Trophoblast cell (in vitro differentiated cells and primary cell): ENCODE measurements around the gene SPRYD3.

Experiments
- DNase-seq, 2 donors: peaks; one replicate each; pipeline ENCODE4 v3.0.0-alpha.2; 2016
- H2AFZ ChIP-seq: 2 replicates; pipeline ENCODE4 v1.6.1; 2013; ENCODE audit warnings: low read length, moderate library complexity, mild to moderate bottlenecking; ENCODE audit not compliant: insufficient read depth, poor library complexity
- H2AK5ac ChIP-seq: 2 replicates; pipeline ENCODE4 v1.6.1; 2013; ENCODE audit warnings: mild to moderate bottlenecking, low read length
- H2BK120ac ChIP-seq: 2 replicates; pipeline ENCODE4 v1.6.1; 2013; ENCODE audit warnings: low read length, mild to moderate bottlenecking, moderate library complexity; ENCODE audit not compliant: insufficient read depth, poor library complexity
- H2BK12ac ChIP-seq: 2 replicates; pipeline ENCODE4 v1.6.1; 2013; ENCODE audit warnings: mild to moderate bottlenecking, low read length, moderate library complexity
- H2BK5ac ChIP-seq: 2 replicates; pipeline ENCODE4 v1.6.1; 2013; ENCODE audit warnings: low read length, low read depth, moderate library complexity, mild to moderate bottlenecking; ENCODE audit not compliant: poor library complexity
- H3K14ac ChIP-seq: 2 replicates; pipeline ENCODE4 v1.6.1; 2013; ENCODE audit warnings: mild to moderate bottlenecking, low read length
- H3K18ac ChIP-seq: 2 replicates; pipeline ENCODE4 v1.6.1; 2013; ENCODE audit warnings: mild to moderate bottlenecking, low read length
- H3K23ac ChIP-seq: 2 replicates; pipeline ENCODE4 v1.6.1; 2013; ENCODE audit warnings: low read length
- H3K27ac ChIP-seq: 2 replicates; pipeline ENCODE4 v1.5.1; 2013; ENCODE audit warnings: low read depth, mild to moderate bottlenecking, inconsistent platforms, low read length, moderate library complexity
- H3K27me3 ChIP-seq: 2 replicates; pipeline ENCODE4 v1.6.1; 2013; ENCODE audit warnings: inconsistent platforms, mild to moderate bottlenecking, low read length, moderate library complexity; ENCODE audit not compliant: insufficient read depth
- H3K36me3 ChIP-seq, 2 experiments: 1 replicate in 1 of 2; 2 replicates in 1 of 2; pipeline ENCODE4 v1.6.1; 2013; ENCODE audit warnings: low read length in 2 of 2, mild to moderate bottlenecking in 2 of 2, moderate library complexity in 1 of 2; ENCODE audit not compliant: insufficient read depth in 2 of 2, control insufficient read depth in 1 of 2
- H3K4ac ChIP-seq: 2 replicates; pipeline ENCODE4 v1.6.1; 2013; ENCODE audit warnings: low read depth, mild to moderate bottlenecking, low read length, moderate library complexity
- H3K4me1 ChIP-seq, 2 experiments: 1 replicate in 1 of 2; 2 replicates in 1 of 2; pipeline ENCODE4 v1.6.1; 2013; ENCODE audit warnings: low read length in 2 of 2, mild to moderate bottlenecking in 2 of 2, moderate library complexity in 1 of 2; ENCODE audit not compliant: insufficient read depth in 2 of 2, control insufficient read depth in 1 of 2
- H3K4me2 ChIP-seq: 2 replicates; pipeline ENCODE4 v1.6.1; 2013; ENCODE audit warnings: inconsistent platforms, mild to moderate bottlenecking, low read length, moderate library complexity
- H3K4me3 ChIP-seq: 2 replicates; pipeline ENCODE4 v1.5.1; 2013; ENCODE audit warnings: mild to moderate bottlenecking, low read depth, low read length, inconsistent platforms
- H3K79me1 ChIP-seq: one replicate; pipeline ENCODE4 v1.6.1; 2013; ENCODE audit warnings: low read length
- H3K79me2 ChIP-seq: 2 replicates; pipeline ENCODE4 v1.6.1; 2013; ENCODE audit warnings: low read length, mild to moderate bottlenecking; ENCODE audit not compliant: control insufficient read depth, insufficient read depth, poor library complexity
- H3K9ac ChIP-seq: 2 replicates; pipeline ENCODE4 v1.6.1; 2013; ENCODE audit warnings: mild to moderate bottlenecking, low read length
- H3K9me3 ChIP-seq: 2 replicates; pipeline ENCODE4 v1.6.1; 2013; ENCODE audit warnings: low read depth, mild to moderate bottlenecking, control low read depth, inconsistent platforms, low read length; ENCODE audit not compliant: insufficient read depth
- H4K12ac ChIP-seq: 2 replicates; pipeline ENCODE4 v1.6.1; 2013; ENCODE audit warnings: low read depth, mild to moderate bottlenecking, low read length, moderate library complexity
- H4K8ac ChIP-seq: 2 replicates; pipeline ENCODE4 v1.6.1; 2013; ENCODE audit warnings: low read depth, mild to moderate bottlenecking, low read length, moderate library complexity
- H4K91ac ChIP-seq: one replicate; pipeline ENCODE4 v1.6.1; 2013; ENCODE audit warnings: low read depth, mild to moderate bottlenecking, low read length, moderate library complexity
- WGBS: extraction: QIAGEN DNeasy Blood & Tissue Kit; methylation state at CpG from one replicate; pipeline ENCODE4 v1.1.7; 2013; ENCODE audit warnings: missing lambda C conversion rate; ENCODE audit not compliant: insufficient read length, insufficient coverage; ENCODE audit errors: extremely low coverage; 5-methylcytosine and 5-hydroxymethylcytosine counted together

The SPRYD3 gene

DNA sequence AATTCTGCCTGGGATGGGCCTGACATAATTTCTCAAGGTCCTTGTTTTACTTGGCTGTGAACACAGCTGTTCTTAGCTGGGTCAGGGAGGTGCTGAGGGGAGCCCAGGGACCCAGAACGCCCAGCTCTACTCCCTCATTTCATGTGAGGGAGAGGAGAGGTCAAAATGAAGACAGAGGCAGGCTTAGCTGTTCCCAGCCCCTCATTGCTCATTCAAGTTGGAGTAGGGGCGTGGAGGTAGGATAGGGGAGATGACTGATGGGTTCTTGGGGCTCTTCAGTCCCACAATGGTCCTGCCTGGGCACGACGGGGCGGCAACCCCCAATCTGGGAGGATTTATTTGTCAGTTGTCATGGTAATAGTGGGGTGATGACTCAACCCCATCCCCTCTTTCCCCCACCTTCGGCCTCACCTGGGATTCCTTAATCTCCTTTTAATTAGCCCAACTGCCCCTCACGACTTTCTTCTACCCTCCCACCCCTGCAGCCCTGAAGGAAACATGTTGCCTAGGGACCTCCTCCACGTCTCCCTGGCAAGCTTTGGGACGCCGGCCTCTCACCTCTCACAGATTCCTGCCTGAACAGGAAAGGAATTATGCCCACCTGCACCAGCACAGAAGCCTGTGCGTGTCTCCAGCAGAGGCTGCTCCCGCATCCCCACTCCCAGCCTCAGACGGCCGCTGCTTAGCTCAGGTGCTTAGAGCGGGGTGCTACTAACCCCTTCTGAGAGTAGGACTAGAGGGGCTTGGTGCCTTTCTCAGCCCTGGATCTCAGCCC lies 10.2 kb downstream of the SPRYD3 start:
- Histone ChIP-seq H3K23ac (no peak overlapping the region), H3K36me3 (peaks cover 13 to 18% of the 10 kb centered on the region in 2 experiments), H3K27me3 (no peaks in the 10 kb centered on the region)

DNA sequence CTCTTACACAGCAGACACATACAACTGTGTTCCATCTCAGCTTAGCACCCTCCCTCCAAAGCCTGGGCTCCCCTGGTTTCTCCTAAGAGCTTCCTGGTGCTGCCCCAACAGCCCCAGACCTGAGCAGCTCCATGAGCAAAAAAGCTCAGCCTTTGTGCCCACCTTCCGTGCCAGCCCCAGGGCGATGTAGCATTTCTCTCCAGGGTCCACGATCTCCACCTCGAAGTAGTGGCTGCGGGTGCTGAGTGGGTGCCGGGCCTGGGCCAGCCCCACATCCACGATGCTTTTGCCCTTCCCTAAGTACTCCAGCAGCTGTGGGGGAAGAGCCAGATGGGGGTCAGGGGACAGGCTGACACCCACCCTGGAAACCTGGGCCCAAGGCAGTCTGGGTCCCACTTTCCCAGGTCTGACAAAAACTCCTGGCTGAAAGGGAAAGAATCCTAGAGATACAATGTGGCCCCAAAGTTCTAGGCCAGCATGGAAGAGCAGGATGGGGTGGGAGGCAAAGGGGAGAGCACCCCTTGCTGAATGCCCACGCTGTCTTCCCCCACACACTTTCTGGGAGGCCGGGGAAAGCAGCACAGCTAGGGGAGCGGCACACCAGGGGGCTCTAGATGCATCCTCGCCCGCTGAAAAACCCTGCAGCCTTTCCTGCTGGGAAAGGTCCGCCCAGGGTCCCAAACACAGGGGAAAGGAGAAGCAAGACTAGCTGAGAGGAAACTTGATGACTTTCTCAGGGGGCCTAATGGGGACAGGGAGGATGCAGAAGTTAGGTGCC lies 11.0 kb downstream of the SPRYD3 start:
- Histone ChIP-seq H3K27me3 (no peaks in the 10 kb centered on the region), H3K79me2 (no peaks in the 10 kb centered on the region), H3K4me2 (no peak overlapping the region), H4K8ac (no peak overlapping the region), H4K91ac (no peak overlapping the region), H3K9ac (no peak overlapping the region), H4K12ac (no peak overlapping the region), H3K23ac (no peak overlapping the region), H2AK5ac (no peak overlapping the region), H3K9me3 (peaks cover 4% of the 10 kb centered on the region), H3K79me1 (no peaks in the 10 kb centered on the region), H3K14ac (no peak overlapping the region), H3K27ac (no peak overlapping the region), H2BK120ac (no peak overlapping the region), H3K36me3 (peaks cover 14 to 20% of the 10 kb centered on the region in 2 experiments), H3K4me3 (no peak overlapping the region), H2BK12ac (no peak overlapping the region), H2BK5ac (no peak overlapping the region), H3K4me1 (no peaks in the 10 kb centered on the region), H3K18ac (no peak overlapping the region), H3K4ac (no peak overlapping the region), H2AFZ (no peak overlapping the region)
- no peak for DNase-seq
- no CpG with 5 or more reads among the region's 13 CpGs for WGBS

More for the DNA sequence above, 10.2 kb downstream of the SPRYD3 start:
- no peak overlapping the region for H3K4me3 ChIP-seq
- H3K27ac ChIP-seq: no peak overlapping the region
- H3K18ac ChIP-seq: no peak overlapping the region
- no peak overlapping the region for H3K4me2 ChIP-seq
- H3K79me2 ChIP-seq: no peaks in the 10 kb centered on the region
- H2BK12ac ChIP-seq: no peak overlapping the region
- no peak overlapping the region for H2AFZ ChIP-seq
- H3K9me3 ChIP-seq: peaks cover 3% of the 10 kb centered on the region
- no peak overlapping the region for H4K12ac ChIP-seq
- H3K4ac ChIP-seq: no peak overlapping the region
- WGBS: no CpG with 5 or more reads among the region's 15 CpGs
- H2BK120ac ChIP-seq: no peak overlapping the region
- H3K14ac ChIP-seq: no peak overlapping the region
- no peaks in the 10 kb centered on the region for H3K79me1 ChIP-seq
- H2BK5ac ChIP-seq: no peak overlapping the region
- H2AK5ac ChIP-seq: no peak overlapping the region
- no peak overlapping the region for H3K9ac ChIP-seq
- no peaks in the 10 kb centered on the region for H3K4me1 ChIP-seq
- no peak for DNase-seq
- H4K8ac ChIP-seq: no peak overlapping the region
- no peak overlapping the region for H4K91ac ChIP-seq

DNA sequence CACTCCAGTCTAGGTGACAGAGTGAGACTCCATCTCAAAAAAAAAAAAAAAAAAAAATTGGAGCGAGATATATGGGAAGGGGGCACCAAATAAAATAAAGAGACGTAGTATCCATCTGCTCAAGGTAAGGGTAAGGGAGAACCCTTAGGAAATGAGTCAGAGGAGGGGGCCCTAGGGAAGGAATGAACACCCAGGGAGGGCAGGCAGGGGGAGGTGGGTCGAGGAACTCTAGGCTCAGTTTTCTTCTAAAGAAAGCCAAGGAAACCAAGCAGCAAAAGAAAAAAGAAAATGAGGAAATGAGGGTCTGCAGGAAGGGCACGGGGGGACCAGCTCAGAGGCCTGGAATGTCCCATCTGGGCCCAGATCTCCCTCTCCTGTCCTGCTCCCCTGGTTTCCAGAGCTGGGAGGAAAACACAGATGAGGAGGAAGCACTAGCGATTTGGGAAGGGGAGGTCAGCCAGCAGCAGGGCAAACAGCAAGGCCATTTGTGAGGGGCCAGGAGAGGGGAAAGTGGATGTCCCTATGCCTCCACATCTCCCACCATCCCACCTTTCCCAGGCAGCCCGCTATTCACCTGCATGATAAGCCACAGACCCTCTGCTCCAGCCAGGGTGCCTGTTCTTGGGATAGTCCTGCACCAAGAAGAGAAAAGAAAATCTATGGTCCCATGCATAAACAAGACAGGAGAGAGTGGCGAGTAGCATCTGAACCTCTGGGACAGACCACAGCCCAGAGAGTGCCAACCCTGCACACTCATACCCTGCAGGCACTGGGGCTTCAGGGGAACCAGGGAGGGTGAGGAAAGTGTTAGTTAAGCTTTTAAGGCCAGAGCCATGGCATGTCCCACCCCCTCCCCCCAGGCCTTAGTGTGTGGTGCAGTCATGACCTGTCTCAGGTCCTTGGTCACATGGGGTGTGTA lies 11.9 kb downstream of the SPRYD3 start:
- no peak overlapping the region for H4K12ac ChIP-seq
- no peak overlapping the region for H2AK5ac ChIP-seq
- H3K9me3 ChIP-seq: peaks cover 4% of the 10 kb centered on the region
- H3K9ac ChIP-seq: no peak overlapping the region
- H2BK120ac ChIP-seq: no peak overlapping the region
- no peak overlapping the region for H3K14ac ChIP-seq
- H3K4ac ChIP-seq: no peak overlapping the region
- H3K27ac ChIP-seq: no peak overlapping the region
- peaks cover 14 to 20% of the 10 kb centered on the region in 2 experiments for H3K36me3 ChIP-seq
- H4K91ac ChIP-seq: no peak overlapping the region
- H3K79me1 ChIP-seq: no peaks in the 10 kb centered on the region
- no peak overlapping the region for H3K4me2 ChIP-seq
- H3K79me2 ChIP-seq: no peaks in the 10 kb centered on the region
- no peak overlapping the region for H4K8ac ChIP-seq
- no peak for DNase-seq
- no peaks in the 10 kb centered on the region for H3K4me1 ChIP-seq
- no CpG with 5 or more reads among the region's 7 CpGs for WGBS
- no peak overlapping the region for H3K18ac ChIP-seq
- H3K4me3 ChIP-seq: no peak overlapping the region
- H2AFZ ChIP-seq: no peak overlapping the region
- H2BK5ac ChIP-seq: no peak overlapping the region
- H3K27me3 ChIP-seq: no peaks in the 10 kb centered on the region
- no peak overlapping the region for H3K23ac ChIP-seq
- no peak overlapping the region for H2BK12ac ChIP-seq
